Measurements from ENCODE around the gene CADPS.

Gene CADPS

GRCh38 chr3:62625268-62625667, 249.9 kb downstream of the CADPS start:
- no peak for DNase-seq
- in situ Hi-C loops (cut with HindIII; ENCODE audit: low pct_ligation_motif_present, low pct_unique_long_range_greater_than_20kb, low sequenced_read_pairs): no loop called here

GRCh38 chr3:62624185-62624584, 251.0 kb downstream of the CADPS start:
- no peak for DNase-seq
- in situ Hi-C loops (cut with HindIII; ENCODE audit: low pct_ligation_motif_present, low pct_unique_long_range_greater_than_20kb, low sequenced_read_pairs): no loop called here

GRCh38 chr3:62622553-62623174, 252.6 kb downstream of the CADPS start:
- in situ Hi-C loops (cut with HindIII; ENCODE audit: low pct_ligation_motif_present, low pct_unique_long_range_greater_than_20kb, low sequenced_read_pairs): no loop called here

GRCh38 chr3:62621925-62622324, 253.3 kb downstream of the CADPS start:
- in situ Hi-C loops (cut with HindIII; ENCODE audit: low pct_ligation_motif_present, low pct_unique_long_range_greater_than_20kb, low sequenced_read_pairs): no loop called here
- no peak for DNase-seq

More at GRCh38 chr3:62622553-62623174, 252.6 kb downstream of the CADPS start:
- peak; percentile 49 for DNase-seq

- in situ Hi-C loops (cut with HindIII; ENCODE audit: low pct_ligation_motif_present, low pct_unique_long_range_greater_than_20kb, low sequenced_read_pairs): no loop called here
Observed at GRCh38 chr3:62621176-62621575, 254.0 kb downstream of the CADPS start.

GRCh38 chr3:62615258-62615849, 259.9 kb downstream of the CADPS start:
- DNase-seq: no peak
- in situ Hi-C loops (cut with HindIII; ENCODE audit: low pct_ligation_motif_present, low pct_unique_long_range_greater_than_20kb, low sequenced_read_pairs): no loop called here

More at GRCh38 chr3:62621176-62621575, 254.0 kb downstream of the CADPS start:
- no peak for DNase-seq

GRCh38 chr3:62614527-62614926, 260.7 kb downstream of the CADPS start:
- in situ Hi-C loops (cut with HindIII; ENCODE audit: low pct_ligation_motif_present, low pct_unique_long_range_greater_than_20kb, low sequenced_read_pairs): no loop called here
- no peak for DNase-seq

- no peak for DNase-seq
- in situ Hi-C loops (cut with HindIII; ENCODE audit: low pct_ligation_motif_present, low pct_unique_long_range_greater_than_20kb, low sequenced_read_pairs): no loop called here
Observed at GRCh38 chr3:62611541-62612240, 263.5 kb downstream of the CADPS start.

GRCh38 chr3:62607287-62608029, 267.8 kb downstream of the CADPS start:
- peak; percentile 10 for DNase-seq
- in situ Hi-C loops (cut with HindIII; ENCODE audit: low pct_ligation_motif_present, low pct_unique_long_range_greater_than_20kb, low sequenced_read_pairs): no loop called here

GRCh38 chr3:62605413-62606068, 269.7 kb downstream of the CADPS start:
- in situ Hi-C loops (cut with HindIII; ENCODE audit: low pct_ligation_motif_present, low pct_unique_long_range_greater_than_20kb, low sequenced_read_pairs): no loop called here

GRCh38 chr3:62604751-62605351, 270.4 kb downstream of the CADPS start:
- DNase-seq: no peak
- in situ Hi-C loops (cut with HindIII; ENCODE audit: low pct_ligation_motif_present, low pct_unique_long_range_greater_than_20kb, low sequenced_read_pairs): no loop called here

More at GRCh38 chr3:62605413-62606068, 269.7 kb downstream of the CADPS start:
- no peak for DNase-seq

GRCh38 chr3:62604298-62604697, 270.9 kb downstream of the CADPS start:
- no peak for DNase-seq

GRCh38 chr3:62602987-62603386, 272.2 kb downstream of the CADPS start:
- in situ Hi-C loops (cut with HindIII; ENCODE audit: low pct_ligation_motif_present, low pct_unique_long_range_greater_than_20kb, low sequenced_read_pairs): no loop called here
- no peak for DNase-seq

More at GRCh38 chr3:62604298-62604697, 270.9 kb downstream of the CADPS start:
- in situ Hi-C loops (cut with HindIII; ENCODE audit: low pct_ligation_motif_present, low pct_unique_long_range_greater_than_20kb, low sequenced_read_pairs): no loop called here

GRCh38 chr3:62602129-62602770, 273.0 kb downstream of the CADPS start:
- no peak for DNase-seq
- in situ Hi-C loops (cut with HindIII; ENCODE audit: low pct_ligation_motif_present, low pct_unique_long_range_greater_than_20kb, low sequenced_read_pairs): no loop called here

- no peak for DNase-seq
- in situ Hi-C loops (cut with HindIII; ENCODE audit: low pct_ligation_motif_present, low pct_unique_long_range_greater_than_20kb, low sequenced_read_pairs): no loop called here
Observed at GRCh38 chr3:62601238-62602070, 273.8 kb downstream of the CADPS start.

- in situ Hi-C loops (cut with HindIII; ENCODE audit: low pct_ligation_motif_present, low pct_unique_long_range_greater_than_20kb, low sequenced_read_pairs): no loop called here
- no peak for DNase-seq
Observed at GRCh38 chr3:62600033-62600432, 275.2 kb downstream of the CADPS start.

- no peak for DNase-seq
- in situ Hi-C loops (cut with HindIII; ENCODE audit: low pct_ligation_motif_present, low pct_unique_long_range_greater_than_20kb, low sequenced_read_pairs): no loop called here
Observed at GRCh38 chr3:62597491-62597890, 277.7 kb downstream of the CADPS start.

Measured in ACHN (cell line).